Hematopoietic multipotent progenitor cell (in vitro differentiated cells): Measurements from ENCODE around the gene PTPRH. TPM values are rescaled to one million over a fixed set of nuclear protein-coding genes. Genes with fewer than 3 reads are reported as not detected.

ENCODE experiments used
- DNase-seq, 3 donors: peaks; one replicate each; pipeline ENCODE4 v3.0.0-alpha.2; 2011 to 2015; ENCODE audit warnings: low read depth in 2 of 3, low spot score in 2 of 3
- small RNA-seq: library from RNA; depleted of rRNA; stranded (forward); fragments of <200 nt; gene quantifications from one replicate; pipeline ENCODE3, GENCODE V24; 2012
- total RNA-seq: library from RNA; depleted of rRNA; stranded (reverse); fragments of >200 nt; gene quantifications from one replicate; pipeline ENCODE4 v1.2.3, GENCODE V29; 2012

PTPRH gene
- total RNA-seq, 1 donor, result under 0.01 TPM

- no peak for DNase-seq
Observed at GRCh38 chr19:55137915-55138314, 71.4 kb downstream of the PTPRH start.

- no peak for DNase-seq
Observed at GRCh38 chr19:55136399-55137102, 72.8 kb downstream of the PTPRH start.

GRCh38 chr19:55134736-55135135 lies 74.6 kb downstream of the PTPRH start:
- DNase-seq, result no peak

GRCh38 chr19:55133639-55134444 lies 75.5 kb downstream of the PTPRH start:
- no peak for DNase-seq

GRCh38 chr19:55132453-55133129 lies 76.7 kb downstream of the PTPRH start:
- peak in 1 of 3 donors; percentile 44 for DNase-seq

- DNase-seq, result no peak
Observed at GRCh38 chr19:55131421-55131820, 77.9 kb downstream of the PTPRH start.

Small RNA genes within 50 kb of the gene (small RNA-seq; reads per million reads assigned to genes)
- gene MIR6802, result not detected
- not detected for gene MIR6803
- not detected for gene MIR6804
- not detected for gene RF01210

Other genes starting within 250 kb of the PTPRH start
- 4.0 TPM for gene NLRP2, start 243.1 kb downstream of the PTPRH start, total RNA-seq
- 0.54 TPM for gene GP6, start 171.2 kb downstream of the PTPRH start, total RNA-seq
- gene RDH13, start 146.4 kb downstream of the PTPRH start, total RNA-seq, result 21.8 TPM
- 1.3 TPM for gene EPS8L1, start 133.6 kb downstream of the PTPRH start, total RNA-seq
- 43.4 TPM for gene PPP1R12C, start 91.9 kb downstream of the PTPRH start, total RNA-seq
- gene TNNT1, start 60.3 kb downstream of the PTPRH start, total RNA-seq, result not detected
- gene TNNI3, start 51.8 kb downstream of the PTPRH start, total RNA-seq, result not detected
- gene DNAAF3, start 42.9 kb downstream of the PTPRH start, total RNA-seq, result 1.3 TPM
- gene SYT5, start 29.2 kb downstream of the PTPRH start, total RNA-seq, result 0.54 TPM
- 12.4 TPM for gene TMEM86B, start 19.3 kb upstream of the PTPRH start, total RNA-seq
- 307 TPM for gene PPP6R1, start 49.5 kb upstream of the PTPRH start, total RNA-seq
- gene HSPBP1, start 70.6 kb upstream of the PTPRH start, total RNA-seq, result 50.4 TPM
- gene BRSK1, start 74.5 kb upstream of the PTPRH start, total RNA-seq, result 3.5 TPM
- gene TMEM150B, start 115.8 kb upstream of the PTPRH start, total RNA-seq, result 5.4 TPM
- 22.4 TPM for gene KMT5C, start 130.4 kb upstream of the PTPRH start, total RNA-seq
- 0.27 TPM for gene COX6B2, start 145.2 kb upstream of the PTPRH start, total RNA-seq
- not detected for gene GARIN5B, start 153.8 kb upstream of the PTPRH start, total RNA-seq
- gene IL11, start 161.0 kb upstream of the PTPRH start, total RNA-seq, result 0.27 TPM
- not detected for gene TMEM190, start 167.3 kb upstream of the PTPRH start, total RNA-seq
- 2.7 TPM for gene TMEM238, start 174.8 kb upstream of the PTPRH start, total RNA-seq
- gene RPL28, start 176.4 kb upstream of the PTPRH start, total RNA-seq, result 2,604 TPM
- gene UBE2S, start 198.3 kb upstream of the PTPRH start, total RNA-seq, result 26.7 TPM
- gene SHISA7, start 233.8 kb upstream of the PTPRH start, total RNA-seq, result under 0.01 TPM